Pancreas (tissue), 10 donors: ENCODE measurements around the gene IFNA6. TPM values are rescaled to one million over a fixed set of nuclear protein-coding genes. Genes with fewer than 3 reads are reported as not detected.

ENCODE experiments used
- ATAC-seq, 4 donors: fragments of 200-7000 bp; cut with Tn5 transposase; one replicate each; pipeline versions ENCODE4 v1.8.0 to v1.9.1; 2020; ENCODE audit warnings: mild to moderate bottlenecking in 4 of 4, moderate library complexity in 4 of 4
- DNase-seq, 6 donors: peaks; one replicate each; pipeline ENCODE4 v3.0.0-alpha.2; 2020
- FAIRE-seq: peaks from 2 replicates; lab custom pipeline; 2012; peaks lifted over from hg19 to GRCh38; lab: Jason Lieb, UNC
- H3K27ac ChIP-seq, 4 donors: fragments of 200-600 bp; sonication (generic); 1 replicate in 3 of 4; 2 replicates in 1 of 4; pipeline versions ENCODE4 v1.5.0 to v1.8.0; 2020
- H3K27me3 ChIP-seq, 4 donors: fragments of 200-600 bp; one replicate each; pipeline ENCODE4 v1.8.0; 2021
- H3K36me3 ChIP-seq, 3 donors: fragments of 200-600 bp; sonication (generic) in 1 of 3; one replicate each; pipeline versions ENCODE4 v1.5.0 to v1.8.0; 2020 to 2021
- H3K4me1 ChIP-seq, 3 donors: fragments of 200-600 bp; one replicate each; pipeline ENCODE4 v1.8.0; 2021
- H3K4me3 ChIP-seq, 4 donors: fragments of 200-600 bp; sonication (generic) in 2 of 4; one replicate each; pipeline versions ENCODE4 v1.5.0 to v1.8.0; 2020 to 2021
- H3K9me3 ChIP-seq, 4 donors: fragments of 200-600 bp; one replicate each; pipeline ENCODE4 v1.8.0; 2021
- CTCF ChIP-seq, 4 donors: fragments of 200-600 bp; sonication (generic) in 3 of 4; IDR thresholded peaks; one replicate each; pipeline versions ENCODE4 v1.5.0 to v1.8.0; 2021; ENCODE audit warnings: antibody characterized with exemption in 4 of 4
- WGBS, 2 donors: extraction: QIAGEN DNeasy Blood & Tissue Kit; methylation state at CpG; one replicate each; pipeline ENCODE4 v1.1.7; 2013; 5-methylcytosine and 5-hydroxymethylcytosine counted together
- intact Hi-C, 3 donors: fragments of 100-400 bp; cut with DNase I; formaldehyde crosslinking; loops; one replicate each; pipeline versions ENCODE4 v1.11.1 to v1.14.2; 2022
- polyA plus RNA-seq, 2 donors: library from polyadenylated mRNA; stranded (reverse); fragments of 200-250 nt; gene quantifications; one replicate each; pipeline ENCODE4 v1.2.3, GENCODE V29; 2013
- total RNA-seq, 6 donors: library from RNA; stranded (reverse); fragmentation: NEBNext Ultra II Directional in 4 of 6; extraction: Animal tissue kit (Norgen Biotek cat#: 25700) in 4 of 6; gene quantifications; one replicate each; pipeline versions ENCODE4 v1.2.1 to v1.2.4, GENCODE V29; 2021 to 2023
- donor health status: healthy with polysubstance abuse.
- donor health status: DM: no; HTN: no; CAD: no; lungs with moderate emphysema.
- donor health status: DM: no; HTN: no; CAD: no.
- donor health status: control.
- donor health status: control.
- donor health status: Bipolar disorder and iron deficiency.
- donor health status: DM: yes; HTN: yes; CAD: no.
- donor health status: DM: no; HTN: no; CAD: no.
- donor health status: DM: no; HTN: no; CAD: no.
- donor health status: DM: yes; HTN: yes; CAD: no.

Gene IFNA6
- total and polyA plus RNA-seq, 8 donors, result not detected

DNA sequence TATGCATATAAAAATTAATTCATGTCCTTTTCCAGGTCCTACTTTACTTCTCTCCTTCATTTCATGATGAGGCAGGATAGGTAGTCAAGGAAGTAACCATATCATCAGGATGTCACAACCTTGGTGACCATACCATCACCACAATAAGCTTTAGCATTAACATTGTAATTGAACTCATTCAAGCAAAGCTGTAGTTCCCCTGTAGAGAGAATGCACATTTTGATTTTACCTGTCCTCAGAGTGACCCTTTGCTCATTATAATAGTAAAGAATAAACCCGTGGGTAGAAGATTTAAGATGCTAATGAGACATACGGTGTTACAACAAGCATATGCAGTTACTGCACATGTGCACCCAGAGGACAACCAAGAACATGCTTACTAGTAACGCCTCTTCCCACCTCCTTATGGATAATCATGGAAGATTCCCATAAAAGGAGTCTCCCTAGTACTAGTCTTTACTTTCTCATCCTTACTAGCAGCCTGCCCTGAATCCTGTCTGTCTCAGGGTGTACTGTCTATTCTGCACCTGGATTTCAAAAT is 2.2 kb downstream of the IFNA6 start:
- no peaks in the 10 kb centered on the region for H3K4me1 ChIP-seq
- no peak for TF ChIP-seq CTCF (IDR thresholded peaks at IDR 0.05)
- intact Hi-C loops, result no loop called here
- 46 to 58% methylated on average over 3 of the region's 3 CpGs for WGBS, 2 donors
- no peaks in the 10 kb centered on the region for H3K36me3 ChIP-seq
- no peaks in the 10 kb centered on the region for H3K9me3 ChIP-seq
- ATAC-seq (no peak), FAIRE-seq (no peak), DNase-seq (no peak)
- H3K27ac ChIP-seq, result no peak overlapping the region
- no peaks in the 10 kb centered on the region for H3K27me3 ChIP-seq
- H3K4me3 ChIP-seq, result no peak overlapping the region

- WGBS, 2 donors, result 77 to 85% methylated on average over 4 of the region's 4 CpGs
- Histone ChIP-seq H3K4me3 (no peak overlapping the region), H3K27me3 (no peaks in the 10 kb centered on the region), H3K4me1 (peaks cover 0 to 3% (median 3%) of the 10 kb centered on the region in 3 donors), H3K9me3 (no peaks in the 10 kb centered on the region), H3K36me3 (no peaks in the 10 kb centered on the region), H3K27ac (no peak overlapping the region)
- intact Hi-C loops, result no loop called here
- DNase-seq (no peak), ATAC-seq (no peak), FAIRE-seq (no peak)
- no peak for TF ChIP-seq CTCF (IDR thresholded peaks at IDR 0.05)
Measured at GRCh38 chr9:21340735-21341134, 10.0 kb downstream of the IFNA6 start.

DNA sequence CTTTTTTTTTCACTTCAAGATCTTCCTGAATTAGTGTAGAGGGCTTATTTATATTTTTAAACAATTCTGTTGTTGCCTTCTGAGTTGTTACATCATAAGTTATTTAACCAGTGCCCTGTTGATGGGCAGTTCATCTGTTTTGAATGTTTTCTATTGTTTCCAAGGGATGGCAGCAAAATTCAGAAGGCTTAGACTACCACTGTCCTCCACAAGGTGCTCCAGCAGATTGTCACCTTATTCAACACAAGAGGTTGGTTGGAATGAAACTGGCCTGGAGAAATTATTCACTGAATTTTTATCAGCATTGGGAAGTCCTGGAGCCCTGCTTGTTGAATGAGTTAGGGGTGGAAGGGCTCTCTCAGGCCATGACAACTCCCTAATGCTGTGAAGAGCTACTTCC is 14.2 kb downstream of the IFNA6 start:
- peaks cover 10 to 30% (median 15%) of the 10 kb centered on the region in 3 donors for H3K4me1 ChIP-seq
- FAIRE-seq, result no peak
- no peak for DNase-seq
- H3K27me3 ChIP-seq, result no peaks in the 10 kb centered on the region
- H3K27ac ChIP-seq, result no peak overlapping the region
- H3K36me3 ChIP-seq, result no peaks in the 10 kb centered on the region
- TF ChIP-seq CTCF (IDR thresholded peaks at IDR 0.05), result no peak
- intact Hi-C loops, result no loop called here
- H3K4me3 ChIP-seq, result no peak overlapping the region
- no peak for ATAC-seq
- no peaks in the 10 kb centered on the region for H3K9me3 ChIP-seq

GRCh38 chr9:21334701-21335632 is 15.7 kb downstream of the IFNA6 start, which contains the start of gene KLHL9:
Gene KLHL9, minus strand, starts transcription at chr9:21335404. Its CDS starts 545 bp downstream, at chr9:21334859.
- H3K27ac ChIP-seq, result peak within 1 kb of the TSS; percentile 66 to 96 (median 92)
- ATAC-seq, result peak; percentile 99 to 100 (median 100)
- 0 to 1% methylated on average over 55 of the region's 55 CpGs for WGBS, 2 donors
- peaks cover 15 to 44% (median 23%) of the 10 kb centered on the region in 3 donors for H3K4me1 ChIP-seq
- intact Hi-C loops, result no loop called here
- FAIRE-seq, result no peak
- TF ChIP-seq CTCF (IDR thresholded peaks at IDR 0.05), result no peak
- no peaks in the 10 kb centered on the region for H3K27me3 ChIP-seq
- peak; percentile 92 to 98 (median 94) for DNase-seq
- H3K36me3 ChIP-seq, result no peaks in the 10 kb centered on the region
- H3K4me3 ChIP-seq, result peak within 1 kb of the TSS; percentile 71 to 89 (median 81)
- no peaks in the 10 kb centered on the region for H3K9me3 ChIP-seq
